Karpas-422 (cell line): ENCODE results near the gene ZC3H14. TPM values are rescaled to one million over a fixed set of nuclear protein-coding genes. Genes with fewer than 3 reads are reported as not detected.
"Not testable (repeated sequence)": the region's sequence is repeated elsewhere in the genome, so short reads cannot be mapped to it uniquely, and the experiment has no call there.

Experiments used
- DNase-seq: peaks from one replicate; pipeline ENCODE4 v3.0.0-alpha.2; 2015
- H2AFZ ChIP-seq: fragments of 200-600 bp; sonication (generic); 2 replicates; pipeline ENCODE4 v1.6.1; 2014; ENCODE audit warnings: antibody characterized with exemption, low read length, mixed read lengths
- H3K27ac ChIP-seq: fragments of 200-600 bp; sonication (generic); 2 replicates; pipeline ENCODE4 v1.5.1; 2014; ENCODE audit warnings: mild to moderate bottlenecking, low read length, moderate library complexity
- H3K27me3 ChIP-seq: fragments of 200-600 bp; sonication (generic); 2 replicates; pipeline ENCODE4 v1.6.1; 2014; ENCODE audit warnings: low read length, mixed read lengths
- H3K36me3 ChIP-seq: fragments of 200-600 bp; sonication (generic); 2 replicates; pipeline ENCODE4 v1.6.1; 2014; ENCODE audit warnings: low read length, mixed read lengths; ENCODE audit not compliant: insufficient read depth
- H3K4me1 ChIP-seq: fragments of 200-600 bp; sonication (generic); 2 replicates; pipeline ENCODE4 v1.6.1; 2014; ENCODE audit warnings: mild to moderate bottlenecking, low read length, mixed read lengths
- H3K4me2 ChIP-seq: fragments of 200-600 bp; sonication (generic); 2 replicates; pipeline ENCODE4 v1.6.1; 2014; ENCODE audit warnings: low read length, low read depth, mild to moderate bottlenecking; ENCODE audit not compliant: poor library complexity, severe bottlenecking
- H3K4me3 ChIP-seq: fragments of 200-600 bp; sonication (generic); 2 replicates; pipeline ENCODE4 v1.5.1; 2014; ENCODE audit warnings: mild to moderate bottlenecking, antibody characterized with exemption, low read length, mixed read lengths
- H3K79me2 ChIP-seq: fragments of 200-600 bp; sonication (generic); 2 replicates; pipeline ENCODE4 v1.6.1; 2014; ENCODE audit warnings: mild to moderate bottlenecking, low read length, mixed read lengths
- H3K9ac ChIP-seq: fragments of 200-600 bp; sonication (generic); 2 replicates; pipeline ENCODE4 v1.6.0; 2014; ENCODE audit warnings: low read length
- H3K9me2 ChIP-seq: fragments of 200-600 bp; sonication (generic), shearing (Covaris generic); replicated peaks from 2 replicates; pipeline ENCODE4 v1.6.0; 2014; ENCODE audit warnings: mild to moderate bottlenecking, low read length, moderate library complexity; ENCODE audit not compliant: insufficient read depth
- H3K9me3 ChIP-seq: fragments of 300-700, 200-600 bp; sonication (generic); 2 replicates; pipeline ENCODE4 v1.6.1; 2014; ENCODE audit warnings: low read length, mixed read lengths
- H4K20me1 ChIP-seq: fragments of 200-600 bp; sonication (generic); 2 replicates; pipeline ENCODE4 v1.6.1; 2014; ENCODE audit warnings: mild to moderate bottlenecking, antibody characterized with exemption, low read length, low read depth; ENCODE audit not compliant: insufficient read depth
- total RNA-seq: library from RNA; depleted of rRNA; stranded (reverse); fragments of >200 nt; shearing (Covaris generic); gene quantifications from 2 replicates; pipeline ENCODE4 v1.2.3, GENCODE V29; 2014; ENCODE audit warnings: low replicate concordance

Gene ZC3H14
- total RNA-seq, 1 experiment from 2014 or later = 91.1 TPM

DNA sequence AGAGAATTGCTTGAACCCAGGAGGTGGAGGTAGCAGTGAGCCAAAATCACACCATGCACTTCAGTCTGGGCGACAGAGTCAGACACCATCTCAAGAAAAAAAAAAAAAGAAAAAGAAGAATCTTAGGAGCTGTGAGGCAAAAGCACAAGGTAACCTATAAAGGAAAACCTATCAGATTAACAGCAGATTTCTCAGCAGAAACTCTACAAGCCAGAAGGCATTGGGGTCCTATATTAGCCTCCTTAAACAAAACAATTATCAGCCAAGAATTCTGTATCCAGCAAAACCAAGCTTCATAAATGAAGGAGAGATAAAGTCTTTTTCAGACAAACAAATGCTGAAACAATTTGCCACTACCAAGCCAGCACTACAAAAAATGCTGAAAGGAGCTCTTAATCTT is 32.9 kb upstream of the ZC3H14 start:
- not testable (repeated sequence) for H3K27me3 ChIP-seq, H2AFZ ChIP-seq, H4K20me1 ChIP-seq, H3K4me3 ChIP-seq, H3K9me3 ChIP-seq, DNase-seq, H3K4me2 ChIP-seq, H3K36me3 ChIP-seq, H3K79me2 ChIP-seq, H3K9ac ChIP-seq, H3K4me1 ChIP-seq, H3K27ac ChIP-seq, H3K9me2 ChIP-seq

DNA sequence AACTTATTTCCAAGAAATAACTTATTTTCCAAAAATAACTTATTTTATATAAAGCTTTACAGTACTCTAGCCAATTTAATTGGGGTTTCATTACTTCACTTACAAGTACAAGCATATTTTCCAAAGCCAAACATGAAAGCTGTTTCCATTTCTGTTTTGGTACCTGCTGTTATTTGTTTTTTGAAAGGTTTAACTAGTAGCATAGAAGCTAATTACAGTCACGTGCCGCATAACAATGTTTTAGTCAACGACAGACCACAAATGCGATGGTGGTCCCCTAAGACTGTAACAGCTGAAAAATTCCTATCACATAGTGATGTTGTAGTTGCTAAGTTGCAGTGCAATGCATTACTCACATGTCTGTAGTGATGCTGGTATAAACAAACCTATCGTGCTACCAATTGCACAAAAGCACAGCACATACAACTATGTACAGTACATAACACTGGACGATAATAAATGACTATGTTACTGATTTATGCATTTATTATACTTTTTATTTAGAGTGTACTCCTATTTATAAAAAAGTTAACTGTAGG is 29.7 kb upstream of the ZC3H14 start:
- Histone ChIP-seq H3K9me3 (no peaks in the 10 kb centered on the region), H3K27me3 (no peaks in the 10 kb centered on the region), H3K79me2 (no peaks in the 10 kb centered on the region), H3K27ac (no peak overlapping the region), H3K9ac (no peak overlapping the region), H3K9me2 (no peaks in the 10 kb centered on the region), H4K20me1 (no peaks in the 10 kb centered on the region), H3K4me2 (no peak overlapping the region), H2AFZ (no peak overlapping the region), H3K4me1 (no peaks in the 10 kb centered on the region), H3K4me3 (no peak overlapping the region), H3K36me3 (no peaks in the 10 kb centered on the region)
- DNase-seq = no peak

DNA sequence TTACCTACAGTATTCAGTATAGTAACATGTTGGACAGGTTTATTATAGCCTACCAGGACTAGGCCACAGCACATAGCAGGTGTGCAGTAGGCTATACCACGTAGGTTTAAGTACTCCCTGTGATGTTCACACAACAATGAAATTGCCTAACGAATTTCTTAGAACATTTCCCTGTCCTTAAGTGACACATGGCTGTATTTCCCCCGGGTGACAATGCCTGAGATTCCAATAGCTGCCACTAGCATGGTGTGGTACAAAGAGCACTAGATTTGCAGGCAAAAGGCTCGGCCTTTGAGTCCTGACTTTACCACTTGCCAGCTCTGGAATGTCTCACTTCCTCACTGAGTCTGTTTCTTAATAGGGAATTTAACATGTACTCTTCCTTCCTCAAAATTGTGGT is 27.7 kb upstream of the ZC3H14 start:
- H3K4me2 ChIP-seq = no peak overlapping the region
- H3K9ac ChIP-seq = no peak overlapping the region

DNA sequence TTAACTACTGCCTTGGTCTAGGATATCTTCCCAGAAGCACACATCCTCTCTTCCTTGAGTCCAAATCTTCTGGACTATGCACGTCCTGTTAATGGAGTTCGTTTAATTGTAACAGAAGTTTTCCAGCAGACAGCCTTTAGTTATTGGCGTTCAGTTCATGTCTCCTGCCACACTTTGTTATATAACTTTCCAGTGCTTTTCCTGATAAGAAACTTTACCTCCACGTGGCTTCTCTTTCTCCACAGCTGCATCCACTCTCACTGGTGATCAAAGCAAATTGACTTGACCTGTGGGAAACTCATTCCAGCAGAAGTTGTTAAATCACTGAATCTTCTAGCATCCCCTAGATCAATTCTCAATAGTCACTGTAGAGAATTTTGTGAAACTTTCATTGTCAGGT is 27.0 kb upstream of the ZC3H14 start:
- no peaks in the 10 kb centered on the region for H3K36me3 ChIP-seq

More for the DNA sequence above, 27.7 kb upstream of the ZC3H14 start:
- Histone ChIP-seq H3K27me3 (no peaks in the 10 kb centered on the region), H3K9me2 (no peaks in the 10 kb centered on the region), H4K20me1 (no peaks in the 10 kb centered on the region), H3K4me1 (no peaks in the 10 kb centered on the region), H3K9me3 (no peaks in the 10 kb centered on the region), H3K27ac (no peak overlapping the region), H3K4me3 (no peak overlapping the region), H3K36me3 (no peaks in the 10 kb centered on the region), H2AFZ (no peak overlapping the region), H3K79me2 (no peaks in the 10 kb centered on the region)
- DNase-seq = no peak

DNA sequence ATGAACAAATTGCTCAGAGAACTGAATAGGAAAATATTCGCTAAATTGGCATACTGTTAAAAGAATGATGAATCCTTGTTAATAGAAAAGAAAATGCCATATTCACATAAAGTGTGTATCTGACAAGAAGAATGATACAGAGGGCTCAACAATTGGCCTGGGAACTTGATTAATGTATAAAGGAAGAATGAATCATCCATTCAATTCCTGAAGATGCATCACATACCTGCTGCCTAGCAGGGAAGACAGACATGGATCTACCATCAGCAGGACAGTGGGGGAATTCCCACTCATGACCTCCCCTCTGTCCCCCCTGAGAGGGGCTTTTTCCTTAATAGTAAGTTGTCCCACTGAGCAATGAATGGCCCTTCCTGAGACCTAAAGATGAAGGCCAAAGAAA is 21.5 kb upstream of the ZC3H14 start:
- Histone ChIP-seq H3K9me3 (no peaks in the 10 kb centered on the region), H3K4me2 (no peak overlapping the region), H3K4me1 (no peaks in the 10 kb centered on the region), H3K9me2 (no peaks in the 10 kb centered on the region), H3K9ac (no peak overlapping the region), H4K20me1 (no peaks in the 10 kb centered on the region), H3K27me3 (no peaks in the 10 kb centered on the region), H2AFZ (no peak overlapping the region), H3K27ac (no peak overlapping the region), H3K36me3 (no peaks in the 10 kb centered on the region), H3K79me2 (no peaks in the 10 kb centered on the region), H3K4me3 (no peak overlapping the region)
- no peak for DNase-seq

More for the DNA sequence above, 27.0 kb upstream of the ZC3H14 start:
- no peak for DNase-seq
- H3K4me3 ChIP-seq = no peak overlapping the region
- H3K9ac ChIP-seq = no peak overlapping the region
- no peak overlapping the region for H3K4me2 ChIP-seq
- H3K9me2 ChIP-seq = no peaks in the 10 kb centered on the region
- H3K27me3 ChIP-seq = no peaks in the 10 kb centered on the region
- H2AFZ ChIP-seq = no peak overlapping the region
- no peaks in the 10 kb centered on the region for H3K9me3 ChIP-seq
- H3K79me2 ChIP-seq = no peaks in the 10 kb centered on the region
- no peaks in the 10 kb centered on the region for H4K20me1 ChIP-seq
- no peak overlapping the region for H3K27ac ChIP-seq
- no peaks in the 10 kb centered on the region for H3K4me1 ChIP-seq

DNA sequence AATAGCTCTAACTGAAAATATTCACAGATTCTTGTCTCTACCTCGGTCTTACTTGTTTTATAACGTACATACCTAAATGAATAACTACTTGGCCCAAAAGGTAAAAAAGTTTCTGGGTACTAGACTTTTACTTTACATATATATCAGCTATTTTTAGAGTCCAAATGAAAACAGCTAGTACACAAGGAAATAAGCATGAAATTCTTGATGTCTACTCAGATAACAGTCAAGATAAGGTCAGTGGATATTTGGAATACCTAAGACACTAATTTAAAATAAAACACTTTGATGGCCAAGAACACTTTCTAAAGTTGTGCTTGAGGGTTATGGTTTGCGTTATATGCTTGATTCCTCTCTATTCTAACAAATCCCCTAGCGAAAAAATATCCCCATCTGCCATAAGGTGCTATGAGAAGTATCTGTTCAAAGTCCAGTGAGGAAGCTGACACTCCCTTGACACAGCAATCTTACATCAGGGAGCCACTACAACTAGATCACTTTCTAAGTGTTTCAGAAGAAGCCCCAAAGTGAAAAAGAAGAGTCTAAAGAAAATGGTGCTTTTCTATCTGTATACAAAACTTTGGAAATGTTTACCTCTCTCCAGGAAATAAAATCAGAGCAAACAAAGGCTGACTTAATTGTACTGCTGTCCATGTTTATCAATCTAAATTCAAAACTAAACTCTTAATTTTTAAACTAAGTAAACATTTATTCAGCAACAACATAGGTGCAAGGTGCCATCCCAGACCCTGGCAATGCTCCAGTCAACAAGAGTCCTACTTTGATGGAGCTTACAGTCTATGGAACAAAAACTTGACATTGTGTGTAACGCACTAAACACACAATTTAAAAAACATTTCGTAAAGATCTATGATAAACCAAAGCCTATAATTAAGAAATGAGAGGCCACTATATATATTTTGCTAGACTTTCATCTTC is 19.7 kb upstream of the ZC3H14 start:
- Histone ChIP-seq H3K79me2 (no peaks in the 10 kb centered on the region), H3K4me2 (no peak overlapping the region), H3K27ac (no peak overlapping the region), H4K20me1 (no peaks in the 10 kb centered on the region), H3K4me3 (no peak overlapping the region), H3K36me3 (no peaks in the 10 kb centered on the region), H3K4me1 (no peaks in the 10 kb centered on the region), H3K9ac (no peak overlapping the region), H3K27me3 (no peaks in the 10 kb centered on the region), H3K9me3 (no peaks in the 10 kb centered on the region), H3K9me2 (no peaks in the 10 kb centered on the region), H2AFZ (no peak overlapping the region)
- DNase-seq = no peak

DNA sequence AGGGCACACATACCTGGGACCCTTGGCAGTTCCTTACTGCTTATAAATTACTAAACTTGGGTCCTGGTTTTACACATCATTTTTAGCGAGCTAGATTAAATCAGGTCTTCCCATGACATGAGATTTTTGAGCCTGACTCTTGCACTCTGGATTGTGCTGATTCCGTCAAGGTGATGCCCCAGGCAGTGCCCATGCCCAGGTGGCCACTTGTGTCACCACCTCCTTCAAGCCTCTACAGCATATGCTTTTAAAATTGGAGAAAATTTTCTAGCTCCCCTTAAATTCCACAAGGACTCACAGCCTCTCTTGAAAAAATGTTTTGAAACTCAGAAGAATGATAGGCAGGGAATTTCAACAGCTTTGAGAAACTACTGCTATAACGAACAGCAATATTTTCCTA is 17.6 kb upstream of the ZC3H14 start:
- Histone ChIP-seq H3K36me3 (no peaks in the 10 kb centered on the region), H3K4me2 (no peak overlapping the region), H3K9ac (no peak overlapping the region), H3K27me3 (no peaks in the 10 kb centered on the region), H3K9me3 (no peaks in the 10 kb centered on the region), H4K20me1 (no peaks in the 10 kb centered on the region), H3K9me2 (no peaks in the 10 kb centered on the region), H2AFZ (no peak overlapping the region), H3K4me3 (no peak overlapping the region), H3K4me1 (no peaks in the 10 kb centered on the region), H3K27ac (no peak overlapping the region), H3K79me2 (no peaks in the 10 kb centered on the region)
- no peak for DNase-seq

DNA sequence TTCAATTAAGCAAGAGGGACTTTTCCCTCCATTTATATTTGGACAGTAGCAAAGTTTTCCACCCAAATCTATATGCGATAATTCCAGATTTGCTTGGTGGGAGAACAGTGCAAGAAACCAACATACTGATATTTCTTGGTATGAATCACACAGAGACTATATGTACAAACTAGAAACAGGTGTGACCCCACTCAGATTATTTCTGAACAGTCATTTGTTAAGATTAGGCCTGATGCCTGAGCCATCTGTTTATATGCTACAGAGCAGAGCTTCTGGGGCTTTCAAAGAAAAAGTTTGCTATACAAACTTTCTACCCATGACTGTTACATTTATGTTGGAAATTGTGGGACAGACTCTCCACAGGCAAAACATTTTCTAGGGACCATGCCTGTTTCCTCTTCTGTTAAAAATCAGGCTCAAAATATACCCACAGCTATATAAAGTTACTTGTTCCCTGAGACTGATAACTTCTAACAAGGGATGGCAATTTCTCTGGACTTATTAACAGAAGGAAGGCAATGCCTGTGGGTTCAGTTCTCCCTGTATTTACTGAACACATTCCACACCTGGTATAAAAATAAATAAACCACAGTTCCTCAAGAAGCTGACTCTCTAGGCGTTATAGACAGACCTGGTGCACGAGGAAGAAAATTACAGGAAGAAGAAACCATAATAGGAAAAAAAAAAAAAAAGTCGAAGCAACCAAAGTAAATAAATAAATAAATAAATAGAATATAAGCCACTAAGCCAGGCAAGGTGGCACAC is 16.0 kb upstream of the ZC3H14 start:
- Histone ChIP-seq H3K9ac (no peak overlapping the region), H4K20me1 (no peaks in the 10 kb centered on the region), H3K27me3 (no peaks in the 10 kb centered on the region), H3K36me3 (no peaks in the 10 kb centered on the region), H3K79me2 (no peaks in the 10 kb centered on the region), H3K4me2 (no peak overlapping the region), H3K4me3 (no peak overlapping the region), H3K27ac (no peak overlapping the region), H3K9me2 (no peaks in the 10 kb centered on the region), H2AFZ (no peak overlapping the region), H3K9me3 (no peaks in the 10 kb centered on the region), H3K4me1 (no peaks in the 10 kb centered on the region)
- DNase-seq = no peak
